ENCODE results near the gene RXRA. TPM values are rescaled to one million over a fixed set of nuclear protein-coding genes. Genes with fewer than 3 reads are reported as not detected.

The RXRA gene
- total RNA-seq, 6 experiments from 2014 or later, result 105 to 165 (median 131) TPM

DNA sequence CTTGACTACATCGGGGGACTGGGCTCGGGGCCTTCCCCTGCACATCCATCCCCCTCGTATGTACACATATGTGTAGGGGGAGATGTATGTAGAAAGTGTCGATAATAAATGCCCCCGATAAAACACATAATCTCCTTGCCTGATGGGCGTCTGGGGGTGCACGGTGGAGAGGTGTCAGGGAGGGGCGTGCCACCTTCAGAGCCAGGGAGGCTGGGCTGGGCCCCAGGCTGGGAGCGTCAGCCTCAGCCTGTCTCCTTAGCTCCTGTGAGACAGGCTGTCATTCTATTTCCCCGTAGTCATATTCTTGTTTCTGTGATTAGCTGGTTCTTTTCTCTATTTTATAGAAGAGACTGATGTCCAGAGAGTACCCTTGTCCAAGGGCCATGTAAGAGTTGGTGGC, 4.7 kb upstream of the RXRA start:
- 76% methylated on average over 5 of the region's 10 CpGs for WGBS (ENCODE audit: insufficient coverage, low coverage, low lambda C conversion rate, missing lambda C conversion rate)
- DNase-seq, result peak in 2 of 3 donors; percentile 44
- TF ChIP-seq POLR2A (IDR thresholded peaks at IDR 0.05), result no peak
- TF ChIP-seq, protein P1, sequence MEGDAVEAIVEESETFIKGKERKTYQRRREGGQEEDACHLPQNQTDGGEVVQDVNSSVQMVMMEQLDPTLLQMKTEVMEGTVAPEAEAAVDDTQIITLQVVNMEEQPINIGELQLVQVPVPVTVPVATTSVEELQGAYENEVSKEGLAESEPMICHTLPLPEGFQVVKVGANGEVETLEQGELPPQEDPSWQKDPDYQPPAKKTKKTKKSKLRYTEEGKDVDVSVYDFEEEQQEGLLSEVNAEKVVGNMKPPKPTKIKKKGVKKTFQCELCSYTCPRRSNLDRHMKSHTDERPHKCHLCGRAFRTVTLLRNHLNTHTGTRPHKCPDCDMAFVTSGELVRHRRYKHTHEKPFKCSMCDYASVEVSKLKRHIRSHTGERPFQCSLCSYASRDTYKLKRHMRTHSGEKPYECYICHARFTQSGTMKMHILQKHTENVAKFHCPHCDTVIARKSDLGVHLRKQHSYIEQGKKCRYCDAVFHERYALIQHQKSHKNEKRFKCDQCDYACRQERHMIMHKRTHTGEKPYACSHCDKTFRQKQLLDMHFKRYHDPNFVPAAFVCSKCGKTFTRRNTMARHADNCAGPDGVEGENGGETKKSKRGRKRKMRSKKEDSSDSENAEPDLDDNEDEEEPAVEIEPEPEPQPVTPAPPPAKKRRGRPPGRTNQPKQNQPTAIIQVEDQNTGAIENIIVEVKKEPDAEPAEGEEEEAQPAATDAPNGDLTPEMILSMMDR (IDR thresholded peaks at IDR 0.05), result no peak
- Histone ChIP-seq H3K4me3 (peak overlapping the region in 1 of 3 donors; percentile 16), H3K9me3 (no peaks in the 10 kb centered on the region), H3K27me3 (no peaks in the 10 kb centered on the region), H3K27ac (peak overlapping the region; percentile 99), H3K4me1 (peaks cover 0 to 59% (median 24%) of the 10 kb centered on the region in 4 donors), H3K36me3 (no peaks in the 10 kb centered on the region)
- ATAC-seq, result no peak
- intact Hi-C loops (cut with DNase I), result loop anchor here (5.0 to 10.0 kb wide), 3 partner anchors 54 to 147 kb away; no protein-coding TSS in a partner anchor

- H3K36me3 ChIP-seq, result no peaks in the 10 kb centered on the region
- H3K9me3 ChIP-seq, result no peaks in the 10 kb centered on the region
- no peaks in the 10 kb centered on the region for H3K27me3 ChIP-seq
- TF ChIP-seq POLR2A (IDR thresholded peaks at IDR 0.05), result no peak
- TF ChIP-seq, protein P1 (IDR thresholded peaks at IDR 0.05), result no peak
- H3K27ac ChIP-seq, result peak overlapping the region; percentile 99
- intact Hi-C loops (cut with DNase I), result loop anchor here (5.0 to 10.0 kb wide), 3 partner anchors 55 to 147 kb away; no protein-coding TSS in a partner anchor
- ATAC-seq (peak; percentile 5 to 30 (median 8)), DNase-seq (peak; percentile 58 to 86 (median 79))
- 37% methylated on average over 9 of the region's 19 CpGs for WGBS (ENCODE audit: insufficient coverage, low coverage, low lambda C conversion rate, missing lambda C conversion rate)
- peaks cover 0 to 59% (median 23%) of the 10 kb centered on the region in 4 donors for H3K4me1 ChIP-seq
- peak overlapping the region in 1 of 3 donors; percentile 16 for H3K4me3 ChIP-seq
Measured at GRCh38 chr9:134321946-134322741, 4.1 kb upstream of the RXRA start.

GRCh38 chr9:134322781-134323241, 3.4 kb upstream of the RXRA start:
- TF ChIP-seq, protein P1 (IDR thresholded peaks at IDR 0.05), result no peak
- no peak for TF ChIP-seq POLR2A (IDR thresholded peaks at IDR 0.05)
- H3K4me1 ChIP-seq, result peaks cover 0 to 59% (median 23%) of the 10 kb centered on the region in 4 donors
- no peak for ATAC-seq
- H3K4me3 ChIP-seq, result no peak overlapping the region
- H3K9me3 ChIP-seq, result no peaks in the 10 kb centered on the region
- H3K36me3 ChIP-seq, result no peaks in the 10 kb centered on the region
- H3K27me3 ChIP-seq, result no peaks in the 10 kb centered on the region
- peak in 2 of 3 donors; percentile 52 for DNase-seq
- 63% methylated on average over 4 of the region's 7 CpGs for WGBS (ENCODE audit: insufficient coverage, low coverage, low lambda C conversion rate, missing lambda C conversion rate)
- intact Hi-C loops (cut with DNase I), result loop anchor here (5.0 to 10.0 kb wide), 3 partner anchors 56 to 148 kb away; no protein-coding TSS in a partner anchor
- peak overlapping the region; percentile 99 for H3K27ac ChIP-seq

DNA sequence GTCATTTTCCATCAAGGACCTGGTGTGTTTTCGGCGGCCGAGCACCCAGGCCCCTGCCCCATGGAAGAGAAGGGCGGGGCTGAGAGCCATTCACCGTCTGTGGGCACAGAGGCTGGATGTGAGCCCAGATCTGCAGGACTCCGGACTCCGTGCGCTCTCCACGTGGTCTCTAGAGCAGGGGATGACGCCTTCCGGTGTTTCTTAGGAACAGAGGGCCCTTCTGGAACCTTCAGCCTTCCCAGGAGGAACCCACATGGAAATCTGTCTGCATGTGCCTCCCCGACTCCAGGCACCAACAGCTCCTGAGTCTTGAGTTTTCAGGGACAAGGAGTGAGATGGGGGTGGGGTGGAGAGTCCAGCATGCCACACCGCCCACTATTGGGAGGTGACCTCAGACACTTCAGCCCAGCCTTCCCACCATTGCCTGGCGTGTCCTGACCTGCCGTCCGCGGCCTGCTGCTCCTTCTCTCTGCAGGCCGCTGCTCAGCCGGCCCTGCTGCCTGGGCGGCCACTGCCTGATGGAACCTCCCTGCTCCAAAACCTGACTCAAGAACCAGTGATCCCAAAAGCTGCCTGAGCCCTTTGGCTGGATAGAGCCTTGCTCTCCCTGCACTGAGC, 2.4 kb upstream of the RXRA start:
- H3K27ac ChIP-seq, result peak overlapping the region; percentile 99
- no peaks in the 10 kb centered on the region for H3K36me3 ChIP-seq
- DNase-seq (peak; percentile 89 to 97 (median 94)), ATAC-seq (peak; percentile 45 to 62 (median 55))
- H3K4me1 ChIP-seq, result peaks cover 0 to 59% (median 23%) of the 10 kb centered on the region in 4 donors
- no peak overlapping the region for H3K4me3 ChIP-seq
- no peaks in the 10 kb centered on the region for H3K27me3 ChIP-seq
- no peaks in the 10 kb centered on the region for H3K9me3 ChIP-seq
- intact Hi-C loops (cut with DNase I), result loop anchor here (5.0 to 10.0 kb wide), 3 partner anchors 57 to 149 kb away; no protein-coding TSS in a partner anchor
- WGBS (ENCODE audit: insufficient coverage, low coverage, low lambda C conversion rate, missing lambda C conversion rate), result 18% methylated on average over 7 of the region's 20 CpGs
- TF ChIP-seq, protein P1 (IDR thresholded peaks at IDR 0.05), result no peak
- TF ChIP-seq POLR2A (IDR thresholded peaks at IDR 0.05), result peak; percentile 41
